GM19099 (cell line): Measurements from ENCODE around the gene PTPRN2.

ENCODE experiments used
- POLR2A ChIP-seq: IDR thresholded peaks from 3 replicates; pipeline ENCODE4 v1.6.1; 2011; ENCODE audit warnings: low read depth; ENCODE audit not compliant: insufficient read length; ENCODE audit errors: extremely low read depth

Gene PTPRN2

GRCh38 chr7:157689269-157690057, 898.2 kb downstream of the PTPRN2 start:
- no peak for TF ChIP-seq POLR2A

- no peak for TF ChIP-seq POLR2A
Measured at GRCh38 chr7:157688533-157689268, 898.9 kb downstream of the PTPRN2 start.

- no peak for TF ChIP-seq POLR2A
Measured at GRCh38 chr7:157687845-157688532, 899.6 kb downstream of the PTPRN2 start.

- TF ChIP-seq POLR2A: no peak
Measured at GRCh38 chr7:157687158-157687557, 900.5 kb downstream of the PTPRN2 start.

GRCh38 chr7:157686285-157686894, 901.2 kb downstream of the PTPRN2 start:
- TF ChIP-seq POLR2A: no peak

- TF ChIP-seq POLR2A: no peak
Measured at GRCh38 chr7:157685430-157686284, 902.0 kb downstream of the PTPRN2 start.

- TF ChIP-seq POLR2A: no peak
Measured at GRCh38 chr7:157684909-157685429, 902.7 kb downstream of the PTPRN2 start.

- no peak for TF ChIP-seq POLR2A
Measured at GRCh38 chr7:157684157-157684908, 903.3 kb downstream of the PTPRN2 start.

- TF ChIP-seq POLR2A: no peak
Measured at GRCh38 chr7:157683747-157684156, 903.9 kb downstream of the PTPRN2 start.

- TF ChIP-seq POLR2A: no peak
Measured at GRCh38 chr7:157682946-157683746, 904.5 kb downstream of the PTPRN2 start.

GRCh38 chr7:157682064-157682945, 905.3 kb downstream of the PTPRN2 start:
- no peak for TF ChIP-seq POLR2A

GRCh38 chr7:157679607-157680006, 908.0 kb downstream of the PTPRN2 start:
- no peak for TF ChIP-seq POLR2A
